Measurements from ENCODE around the gene CDA.

- TF ChIP-seq CTCF (conservative IDR thresholded peaks at IDR 0.05; ENCODE audit: low read depth in 2 of 2) = no peak
- no peak for TF ChIP-seq EZH2 (IDR thresholded peaks at IDR 0.05; ENCODE audit: low read depth, unreplicated experiment)
- no peak for TF ChIP-seq ZNF331 (CRISPR knock-in tag; IDR thresholded peaks at IDR 0.05; ENCODE audit: low read depth)
- TF ChIP-seq POLR2AphosphoS5 (IDR thresholded peaks at IDR 0.05; ENCODE audit: low read depth) = no peak
- TF ChIP-seq REST (IDR thresholded peaks at IDR 0.05; ENCODE audit: unreplicated experiment) = no peak
- no peak for TF ChIP-seq ETS1 (IDR thresholded peaks at IDR 0.05)
- no peak for TF ChIP-seq ZNF114 (CRISPR knock-in tag; IDR thresholded peaks at IDR 0.05)
Measured at GRCh38 chr1:20594746-20595145, 5.8 kb downstream of the CDA start.

All from GM23338 (cell line).